ENCODE measurements around the gene PTPN23. TPM values are rescaled to one million over a fixed set of nuclear protein-coding genes. Genes with fewer than 3 reads are reported as not detected.
"Not testable (repeated sequence)": the region's sequence is repeated elsewhere in the genome, so short reads cannot be mapped to it uniquely, and the experiment has no call there.

PTPN23 gene
- total and polyA plus RNA-seq, 2 experiments from 2014 or later: 17.1 to 18.7 TPM

DNA sequence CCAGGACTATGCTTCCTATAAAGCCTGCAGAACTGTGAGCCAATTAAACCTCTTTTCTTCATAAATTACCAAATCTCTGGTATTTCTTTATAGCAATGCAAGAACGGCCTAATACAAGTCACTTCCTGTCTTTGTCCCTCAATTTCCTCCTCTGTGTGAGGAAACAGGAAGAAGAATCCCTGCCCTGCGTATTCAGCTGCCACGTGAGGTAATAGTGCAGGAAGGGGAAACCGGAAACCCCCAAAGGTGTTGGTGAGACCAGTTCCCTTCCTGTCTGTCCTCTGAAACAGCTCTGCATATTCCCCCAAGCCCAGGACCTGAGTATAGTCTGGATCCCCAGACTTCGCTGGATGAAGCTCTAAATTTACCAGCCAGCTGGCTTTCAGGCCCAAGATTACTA is 18.1 kb upstream of the PTPN23 start:
- no peaks in the 10 kb centered on the region for H3K27me3 ChIP-seq
- TF ChIP-seq, protein P1, sequence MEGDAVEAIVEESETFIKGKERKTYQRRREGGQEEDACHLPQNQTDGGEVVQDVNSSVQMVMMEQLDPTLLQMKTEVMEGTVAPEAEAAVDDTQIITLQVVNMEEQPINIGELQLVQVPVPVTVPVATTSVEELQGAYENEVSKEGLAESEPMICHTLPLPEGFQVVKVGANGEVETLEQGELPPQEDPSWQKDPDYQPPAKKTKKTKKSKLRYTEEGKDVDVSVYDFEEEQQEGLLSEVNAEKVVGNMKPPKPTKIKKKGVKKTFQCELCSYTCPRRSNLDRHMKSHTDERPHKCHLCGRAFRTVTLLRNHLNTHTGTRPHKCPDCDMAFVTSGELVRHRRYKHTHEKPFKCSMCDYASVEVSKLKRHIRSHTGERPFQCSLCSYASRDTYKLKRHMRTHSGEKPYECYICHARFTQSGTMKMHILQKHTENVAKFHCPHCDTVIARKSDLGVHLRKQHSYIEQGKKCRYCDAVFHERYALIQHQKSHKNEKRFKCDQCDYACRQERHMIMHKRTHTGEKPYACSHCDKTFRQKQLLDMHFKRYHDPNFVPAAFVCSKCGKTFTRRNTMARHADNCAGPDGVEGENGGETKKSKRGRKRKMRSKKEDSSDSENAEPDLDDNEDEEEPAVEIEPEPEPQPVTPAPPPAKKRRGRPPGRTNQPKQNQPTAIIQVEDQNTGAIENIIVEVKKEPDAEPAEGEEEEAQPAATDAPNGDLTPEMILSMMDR (IDR thresholded peaks at IDR 0.05; ENCODE audit: low read depth, low read length): no peak
- no peaks in the 10 kb centered on the region for H3K9me3 ChIP-seq (ENCODE audit: low read depth)
- H3K36me3 ChIP-seq: no peaks in the 10 kb centered on the region
- H3K4me1 ChIP-seq (ENCODE audit: low read depth): no peaks in the 10 kb centered on the region
- DNase-seq (ENCODE audit: low read depth in 1 of 2, low spot score in 1 of 2): no peak
- no peak overlapping the region for H3K27ac ChIP-seq
- no peak overlapping the region for H3K4me3 ChIP-seq

DNA sequence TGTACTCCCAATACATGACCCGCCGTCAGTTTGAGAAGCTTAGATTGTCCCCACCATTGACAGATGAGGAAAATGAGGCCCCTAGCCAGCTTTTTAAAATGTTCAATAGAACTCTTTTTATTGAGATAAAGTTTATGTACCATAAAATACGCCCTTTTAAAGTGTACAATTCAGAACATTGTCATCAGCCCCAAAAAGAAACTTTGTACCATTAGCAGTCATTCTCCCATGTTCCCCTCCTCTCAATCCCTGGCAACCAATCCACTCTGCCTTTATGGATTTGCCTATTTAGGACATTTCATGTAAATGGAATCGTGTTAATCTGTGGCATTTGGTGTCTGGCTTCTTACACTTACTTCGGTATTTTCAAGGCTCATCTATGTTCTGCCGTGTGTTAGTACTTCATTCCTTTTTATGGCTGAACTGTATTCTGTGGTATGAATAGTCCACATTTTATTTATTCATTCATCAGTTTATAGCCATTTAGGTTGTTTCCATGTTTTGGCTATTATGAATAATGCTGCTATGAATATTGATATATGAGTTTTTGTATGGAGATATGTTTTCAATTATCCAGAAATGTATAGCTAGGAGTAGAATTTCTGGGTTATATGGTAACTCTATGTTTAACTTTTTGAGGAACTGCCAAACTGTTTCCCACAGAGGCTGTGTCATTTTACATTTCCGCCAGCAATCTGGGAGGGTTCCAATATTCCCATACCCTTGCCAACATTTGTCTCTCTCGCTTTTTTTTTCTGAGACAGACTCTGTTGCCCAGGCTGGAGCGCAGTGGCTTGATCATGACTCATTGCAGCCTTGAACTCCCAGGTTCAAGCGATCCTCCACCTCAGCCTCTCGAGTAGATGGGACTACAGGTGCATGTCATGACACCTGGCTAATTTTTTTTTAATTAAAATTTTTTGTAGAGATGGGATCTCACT is 15.3 kb upstream of the PTPN23 start:
- DNase-seq (ENCODE audit: low read depth in 1 of 2, low spot score in 1 of 2): peak in 1 of 2 donors; percentile 83
- Histone ChIP-seq H3K9me3 (ENCODE audit: low read depth) (no peaks in the 10 kb centered on the region), H3K36me3 (no peaks in the 10 kb centered on the region), H3K27ac (no peak overlapping the region), H3K4me3 (no peak overlapping the region), H3K27me3 (no peaks in the 10 kb centered on the region), H3K4me1 (ENCODE audit: low read depth) (no peaks in the 10 kb centered on the region)
- TF ChIP-seq, protein P1 (IDR thresholded peaks at IDR 0.05; ENCODE audit: low read depth, low read length): no peak

DNA sequence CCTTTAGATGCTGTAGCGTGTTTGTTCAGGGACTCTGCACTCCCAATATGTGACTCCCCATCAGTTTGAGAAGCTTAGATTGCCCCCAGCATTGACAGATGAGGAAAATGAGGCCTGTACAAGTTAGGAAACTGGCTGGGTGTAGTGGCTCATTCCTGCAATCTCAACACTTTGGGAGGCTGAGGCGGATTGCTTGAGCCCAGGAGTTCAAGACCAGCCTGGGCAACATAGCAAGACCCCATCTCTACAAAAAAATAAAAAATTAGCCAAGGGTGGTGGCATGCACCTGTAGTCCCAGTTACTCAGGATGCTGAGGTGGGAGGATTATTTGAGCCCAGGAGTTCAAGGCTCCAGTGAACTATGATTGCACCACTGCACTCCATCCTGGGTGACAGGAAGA is 14.0 kb upstream of the PTPN23 start:
- Histone ChIP-seq H3K36me3 (no peaks in the 10 kb centered on the region), H3K27me3 (no peaks in the 10 kb centered on the region), H3K4me3 (no peak overlapping the region), H3K27ac (no peak overlapping the region), H3K9me3 (ENCODE audit: low read depth) (no peaks in the 10 kb centered on the region), H3K4me1 (ENCODE audit: low read depth) (no peaks in the 10 kb centered on the region)
- no peak for DNase-seq (ENCODE audit: low read depth in 1 of 2, low spot score in 1 of 2)
- TF ChIP-seq, protein P1 (IDR thresholded peaks at IDR 0.05; ENCODE audit: low read depth, low read length): no peak

DNA sequence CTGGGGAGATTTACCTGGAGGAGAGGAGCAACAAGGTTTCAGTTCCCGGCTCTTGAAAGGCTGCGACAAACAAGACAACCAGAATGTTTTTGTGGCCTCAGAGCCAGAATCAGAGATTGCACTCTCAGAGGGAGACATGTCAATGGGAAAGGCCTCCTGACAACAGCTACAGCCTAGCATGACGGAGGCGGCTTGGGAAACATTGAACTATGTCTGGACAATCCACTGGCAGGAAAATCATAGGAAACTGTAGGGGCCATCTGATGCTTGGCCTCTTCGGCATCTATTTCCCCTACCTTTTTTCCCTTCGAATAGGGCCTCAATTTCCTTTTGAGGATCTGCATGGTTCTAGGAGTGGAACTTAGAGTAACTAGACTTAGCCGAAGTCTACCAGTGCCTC is 13.2 kb upstream of the PTPN23 start:
- TF ChIP-seq, protein P1 (IDR thresholded peaks at IDR 0.05; ENCODE audit: low read depth, low read length): no peak
- H3K9me3 ChIP-seq (ENCODE audit: low read depth): no peaks in the 10 kb centered on the region
- H3K36me3 ChIP-seq: no peaks in the 10 kb centered on the region
- H3K4me1 ChIP-seq (ENCODE audit: low read depth): no peaks in the 10 kb centered on the region
- H3K27ac ChIP-seq: no peak overlapping the region
- H3K4me3 ChIP-seq: no peak overlapping the region
- H3K27me3 ChIP-seq: no peaks in the 10 kb centered on the region
- no peak for DNase-seq (ENCODE audit: low read depth in 1 of 2, low spot score in 1 of 2)

DNA sequence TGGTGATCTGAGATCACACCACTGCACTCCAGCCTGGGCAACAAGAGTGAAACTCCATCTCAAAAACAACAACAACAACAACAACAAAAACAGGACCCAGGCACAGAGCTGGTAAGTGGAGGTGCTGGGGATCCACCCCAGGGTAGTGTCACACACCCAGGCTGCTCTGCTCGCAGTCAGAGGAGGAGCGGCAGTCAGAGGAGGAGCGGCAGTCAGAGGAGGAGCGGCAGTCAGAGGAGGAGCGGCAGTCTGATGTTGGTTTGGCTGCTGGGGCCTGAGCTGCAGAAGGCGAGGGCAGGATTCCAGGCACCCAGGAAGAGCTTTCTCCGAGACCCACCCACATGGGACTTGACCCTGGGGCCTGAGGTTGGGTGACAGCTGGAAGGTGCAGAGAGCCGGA is 10.8 kb upstream of the PTPN23 start:
- H3K9me3 ChIP-seq (ENCODE audit: low read depth); H3K36me3 ChIP-seq; DNase-seq (ENCODE audit: low read depth in 1 of 2, low spot score in 1 of 2); H3K27me3 ChIP-seq; H3K4me1 ChIP-seq (ENCODE audit: low read depth); H3K4me3 ChIP-seq; H3K27ac ChIP-seq: not testable (repeated sequence)

Measured in cardiac muscle cell (in vitro differentiated cells and primary cell).